Prostate gland (tissue), 2 donors: ENCODE results near the gene SBK1.

Experiments used
- POLR2A ChIP-seq: fragments of 450-650 bp; IDR thresholded peaks from one replicate; pipeline ENCODE4 v1.6.1; 2016; ENCODE audit warnings: antibody characterized with exemption, mild to moderate bottlenecking
- POLR2AphosphoS5 ChIP-seq: sonication (generic); formaldehyde crosslinking; IDR thresholded peaks from one replicate; pipeline ENCODE4 v1.6.1; 2017; ENCODE audit warnings: antibody characterized with exemption
- TF ChIP-seq, protein P1 (sequence below), 4 experiments: fragments of 200-600 bp in 2 of 4; fragments of 450-650 bp in 2 of 4; sonication (generic) in 2 of 4; IDR thresholded peaks; 1 replicate in 3 of 4; 2 replicates in 1 of 4; pipeline ENCODE4 v1.5.1; 2016 to 2019; ENCODE audit warnings: antibody characterized with exemption in 4 of 4, mild to moderate bottlenecking in 2 of 4, moderate library complexity in 2 of 4

DNA sequence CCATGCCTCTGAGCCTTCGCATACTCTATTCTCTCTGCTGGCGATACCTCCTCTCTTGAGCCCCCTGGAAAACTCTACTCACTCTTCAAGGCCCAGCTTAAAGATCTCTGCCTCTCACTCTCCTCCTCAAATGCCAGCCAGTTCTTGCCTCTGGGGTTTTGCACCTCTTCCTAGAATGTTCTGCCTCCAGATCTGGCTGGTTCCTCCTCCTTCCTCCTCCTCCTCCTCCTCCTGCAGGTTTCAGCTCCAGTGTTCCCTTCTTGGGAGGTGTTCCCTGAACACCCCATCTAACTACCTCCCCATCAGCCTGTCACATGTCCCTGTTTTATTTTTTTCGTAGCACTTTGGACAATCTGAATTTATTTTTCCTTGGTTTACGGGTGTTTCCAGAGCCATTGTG, 35.1 kb upstream of the SBK1 start:
- TF ChIP-seq POLR2A (no peak), POLR2AphosphoS5 (no peak)
- TF ChIP-seq, protein P1, sequence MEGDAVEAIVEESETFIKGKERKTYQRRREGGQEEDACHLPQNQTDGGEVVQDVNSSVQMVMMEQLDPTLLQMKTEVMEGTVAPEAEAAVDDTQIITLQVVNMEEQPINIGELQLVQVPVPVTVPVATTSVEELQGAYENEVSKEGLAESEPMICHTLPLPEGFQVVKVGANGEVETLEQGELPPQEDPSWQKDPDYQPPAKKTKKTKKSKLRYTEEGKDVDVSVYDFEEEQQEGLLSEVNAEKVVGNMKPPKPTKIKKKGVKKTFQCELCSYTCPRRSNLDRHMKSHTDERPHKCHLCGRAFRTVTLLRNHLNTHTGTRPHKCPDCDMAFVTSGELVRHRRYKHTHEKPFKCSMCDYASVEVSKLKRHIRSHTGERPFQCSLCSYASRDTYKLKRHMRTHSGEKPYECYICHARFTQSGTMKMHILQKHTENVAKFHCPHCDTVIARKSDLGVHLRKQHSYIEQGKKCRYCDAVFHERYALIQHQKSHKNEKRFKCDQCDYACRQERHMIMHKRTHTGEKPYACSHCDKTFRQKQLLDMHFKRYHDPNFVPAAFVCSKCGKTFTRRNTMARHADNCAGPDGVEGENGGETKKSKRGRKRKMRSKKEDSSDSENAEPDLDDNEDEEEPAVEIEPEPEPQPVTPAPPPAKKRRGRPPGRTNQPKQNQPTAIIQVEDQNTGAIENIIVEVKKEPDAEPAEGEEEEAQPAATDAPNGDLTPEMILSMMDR (IDR thresholded peaks at IDR 0.05) = no peak
